IMR-90 (cell line): ENCODE data around the gene PRSS38.

Source experiments
- CTCF ChIP-seq: conservative IDR thresholded peaks from 2 replicates; pipeline ENCODE4 v1.5.1; 2012; ENCODE audit warnings: mild to moderate bottlenecking, low read depth, low read length, improper control_type of control experiment
- ELK1 ChIP-seq: fragments of 150-350 bp; IDR thresholded peaks from 2 replicates; pipeline ENCODE4 v1.6.1; 2016; ENCODE audit warnings: low read depth, mild to moderate bottlenecking, low read length, moderate library complexity, borderline replicate concordance
- POLR2A ChIP-seq: IDR thresholded peaks from 2 replicates; pipeline ENCODE4 v1.6.1; 2012; ENCODE audit warnings: mild to moderate bottlenecking, low read depth, low read length
- RAD21 ChIP-seq: IDR thresholded peaks from 2 replicates; pipeline ENCODE4 v1.6.1; 2012; ENCODE audit warnings: low read length, improper control_type of control experiment

- TF ChIP-seq CTCF (no peak), RAD21 (no peak), ELK1 (no peak), POLR2A (no peak)
Observed at GRCh38 chr1:227869851-227870305, 54.4 kb downstream of the PRSS38 start.
